Epidermal melanocyte (primary cell): ENCODE results near the gene DNAJC30.
A peak's percentile ranks its signal among the peaks of the same experiment; 100 is the strongest.

Source experiments
- DNase-seq: peaks from one replicate; pipeline ENCODE4 v3.0.0; 2011; ENCODE audit warnings: low spot score; ENCODE audit not compliant: insufficient read length

The DNAJC30 gene

DNA sequence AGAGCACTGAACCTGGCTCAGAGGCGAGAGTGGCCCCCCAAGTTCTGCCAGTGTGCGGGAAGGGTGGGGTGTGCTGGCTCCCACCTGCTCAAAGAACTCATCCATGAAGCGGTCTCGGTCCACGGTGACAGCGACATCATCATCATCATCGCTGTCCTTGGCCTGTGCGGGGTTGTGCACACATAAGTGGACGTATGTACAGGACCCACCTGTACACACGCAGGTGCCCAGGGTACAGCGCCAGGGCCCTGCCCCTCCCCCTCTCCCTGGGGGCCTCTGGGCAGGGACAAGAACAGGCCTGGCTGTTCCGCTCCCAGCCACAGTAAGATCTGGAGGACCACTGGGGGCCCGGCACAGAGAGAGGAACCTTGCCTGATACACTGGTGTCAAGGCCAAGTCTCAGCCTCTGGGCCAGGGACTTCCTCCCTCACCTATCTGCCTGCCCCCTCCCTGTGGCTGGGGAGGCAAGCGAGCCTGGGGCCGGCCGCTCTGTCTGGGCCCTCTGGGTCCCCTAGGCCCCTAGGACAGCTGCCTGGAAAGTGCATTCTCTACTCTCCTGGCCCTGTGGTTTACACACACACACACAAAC lies 25.8 kb upstream of the DNAJC30 start:
- no peak for DNase-seq

DNA sequence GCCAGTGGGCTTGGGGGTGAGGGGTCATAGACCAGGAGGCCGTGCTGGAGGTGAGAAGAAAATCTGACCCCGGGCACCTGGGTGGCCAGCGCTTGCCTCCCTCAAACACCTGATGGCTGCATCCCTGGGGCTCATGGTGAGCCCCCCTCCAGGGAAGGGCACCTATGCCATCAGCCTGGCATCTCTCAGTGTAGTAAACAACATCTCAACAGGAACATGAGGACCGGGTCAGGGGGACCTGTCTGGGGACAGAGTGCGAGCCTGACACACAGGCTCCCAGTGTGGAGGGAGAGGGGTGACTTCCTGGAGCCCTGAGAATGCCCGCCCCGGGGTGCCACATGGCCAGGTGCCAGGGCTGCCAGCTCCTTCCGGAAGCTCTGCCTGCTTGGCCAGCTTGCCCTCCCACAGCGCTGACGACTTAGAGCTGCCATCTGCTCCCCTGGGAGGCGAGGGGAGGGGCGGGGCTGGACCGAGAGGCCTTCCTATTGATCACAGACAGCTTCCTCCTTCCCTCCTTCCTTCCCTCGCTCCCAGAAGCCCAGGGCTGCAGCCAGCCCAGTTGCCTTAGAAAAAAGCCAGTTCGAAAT lies 23.9 kb upstream of the DNAJC30 start:
- DNase-seq, result peak; percentile 40

GRCh38 chr7:73706126-73707044 lies 23.1 kb upstream of the DNAJC30 start:
- DNase-seq, result peak; percentile 17

- no peak for DNase-seq
Observed at GRCh38 chr7:73705551-73705920, 22.3 kb upstream of the DNAJC30 start.

DNA sequence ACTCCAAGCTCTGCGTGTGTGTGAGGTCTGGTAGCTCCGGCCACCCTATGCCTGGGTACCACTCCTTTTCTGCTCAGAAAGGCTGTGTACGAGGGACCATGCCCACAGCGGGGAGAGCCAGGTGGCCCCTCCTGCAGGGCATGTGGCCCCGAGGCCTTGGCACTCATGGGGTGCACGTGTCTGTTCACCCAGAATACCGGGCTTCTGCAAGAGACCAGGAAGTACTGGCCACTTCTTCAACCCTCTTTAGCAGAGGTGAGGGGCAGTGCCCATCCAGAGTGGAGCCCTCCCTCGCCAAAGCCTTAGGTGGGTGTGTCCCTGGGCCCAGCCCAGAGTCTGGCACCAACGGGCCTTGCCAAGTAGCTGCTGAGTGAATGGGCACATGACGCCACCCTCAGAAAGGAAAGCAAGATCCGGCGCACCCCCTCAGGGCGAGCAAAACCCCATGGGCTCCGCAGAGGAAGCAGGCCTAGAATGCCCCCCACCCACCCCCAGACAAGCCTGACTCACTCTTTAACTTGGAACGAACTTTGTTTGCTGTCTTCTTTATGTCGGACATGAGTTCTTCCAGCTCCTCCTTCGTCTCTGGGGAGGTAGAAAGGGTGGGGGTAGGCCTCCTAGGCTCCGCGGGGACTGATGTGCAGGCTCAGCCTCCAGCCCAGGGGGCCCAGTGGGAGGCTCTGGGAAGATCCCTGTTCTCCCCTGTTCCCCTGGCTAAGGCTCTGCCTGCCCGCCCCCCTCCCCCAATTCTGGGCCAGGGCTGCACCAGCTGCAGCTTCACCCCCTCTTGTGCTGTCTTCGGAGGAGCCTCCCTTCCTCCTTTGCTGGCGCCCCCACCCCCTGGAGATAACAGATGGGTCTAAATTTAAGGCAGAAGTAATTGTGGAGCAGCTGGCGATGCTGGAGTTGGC lies 21.6 kb upstream of the DNAJC30 start:
- peak; percentile 17 for DNase-seq

DNA sequence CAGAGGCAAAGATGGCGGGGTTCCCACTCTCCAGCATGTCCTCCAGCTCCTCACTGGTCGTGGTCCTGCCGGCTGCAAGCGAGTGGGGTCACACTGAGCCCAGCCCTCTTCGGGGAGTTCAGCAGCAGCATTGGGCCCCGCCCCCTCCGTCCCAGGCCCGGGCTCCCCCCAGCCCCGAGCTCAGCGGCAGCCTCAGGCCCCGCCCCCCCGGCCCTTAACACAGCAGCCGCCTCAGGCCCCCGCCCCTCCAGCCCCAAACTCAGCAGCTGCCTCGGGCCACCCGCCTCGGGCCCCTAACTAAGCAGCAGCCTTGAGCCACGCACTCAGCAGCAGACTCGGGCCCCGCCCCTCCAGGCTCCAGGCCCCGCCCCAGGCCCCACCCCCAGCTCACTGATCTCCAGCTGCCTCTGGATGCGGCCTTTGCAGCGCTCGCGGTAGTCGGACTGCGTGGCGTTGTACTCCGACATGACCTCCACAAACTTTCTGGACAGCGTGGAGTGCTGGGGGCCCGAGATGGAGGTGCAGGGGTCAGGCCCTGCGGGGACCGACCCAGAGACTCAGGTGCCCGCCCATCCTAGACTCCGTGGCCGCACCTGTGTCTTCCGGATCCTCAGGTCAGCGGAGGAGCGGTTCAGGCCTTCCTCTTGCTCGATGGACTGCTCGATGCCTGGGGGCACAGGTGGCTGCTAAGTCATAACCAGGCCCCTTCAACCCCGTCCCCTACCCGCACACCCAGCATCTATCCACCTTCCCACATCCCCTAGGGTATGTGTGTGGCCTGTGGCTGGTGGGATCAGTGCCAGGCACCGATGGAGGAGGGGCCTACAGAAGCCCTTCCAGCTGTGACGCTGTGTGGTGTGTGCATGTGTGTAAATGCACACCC lies 20.7 kb upstream of the DNAJC30 start:
- peak; percentile 25 for DNase-seq

DNA sequence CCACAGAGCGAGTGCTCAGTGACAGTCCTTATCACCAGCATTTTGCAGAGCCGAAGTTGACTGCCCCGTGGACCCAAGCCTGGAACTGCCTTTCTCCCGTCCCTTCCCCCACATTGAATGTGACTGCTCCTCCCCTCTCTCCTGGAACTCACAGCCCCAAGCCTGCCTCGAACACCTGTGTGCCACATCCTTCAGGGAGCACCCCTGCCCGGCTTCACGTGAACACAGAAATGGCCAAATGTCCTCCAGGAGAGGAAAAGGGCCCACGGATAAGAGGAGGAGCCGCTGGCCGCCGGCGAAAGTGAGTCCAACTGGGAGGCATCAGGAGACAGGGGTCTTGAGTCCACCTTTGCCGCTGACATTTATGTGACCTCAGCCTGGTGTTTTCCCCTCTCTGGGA lies 20.0 kb upstream of the DNAJC30 start:
- DNase-seq, result no peak

DNA sequence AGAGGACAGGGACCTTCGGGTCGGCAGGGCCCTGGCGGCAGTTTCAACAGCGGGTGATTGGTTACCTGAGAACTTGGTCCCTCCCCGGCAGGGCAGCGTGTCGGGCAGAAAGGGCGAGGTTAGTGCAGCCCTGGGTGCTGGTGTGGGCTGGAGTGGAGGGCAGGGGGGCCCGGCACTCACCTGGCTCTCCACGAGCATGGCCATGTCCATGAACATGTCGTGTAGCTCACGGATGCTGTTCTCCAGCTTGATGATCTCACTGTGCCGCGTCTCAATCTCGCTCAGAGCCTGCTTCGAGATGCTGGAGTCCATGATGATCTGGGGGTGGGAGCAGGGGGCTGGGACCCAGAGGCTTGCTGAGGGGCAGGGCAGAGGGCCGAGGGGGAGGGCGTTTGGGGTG lies 19.4 kb upstream of the DNAJC30 start:
- DNase-seq, result no peak

GRCh38 chr7:73702226-73702625 lies 19.0 kb upstream of the DNAJC30 start:
- DNase-seq, result no peak

GRCh38 chr7:73701357-73701995 lies 18.2 kb upstream of the DNAJC30 start:
- peak; percentile 70 for DNase-seq

DNA sequence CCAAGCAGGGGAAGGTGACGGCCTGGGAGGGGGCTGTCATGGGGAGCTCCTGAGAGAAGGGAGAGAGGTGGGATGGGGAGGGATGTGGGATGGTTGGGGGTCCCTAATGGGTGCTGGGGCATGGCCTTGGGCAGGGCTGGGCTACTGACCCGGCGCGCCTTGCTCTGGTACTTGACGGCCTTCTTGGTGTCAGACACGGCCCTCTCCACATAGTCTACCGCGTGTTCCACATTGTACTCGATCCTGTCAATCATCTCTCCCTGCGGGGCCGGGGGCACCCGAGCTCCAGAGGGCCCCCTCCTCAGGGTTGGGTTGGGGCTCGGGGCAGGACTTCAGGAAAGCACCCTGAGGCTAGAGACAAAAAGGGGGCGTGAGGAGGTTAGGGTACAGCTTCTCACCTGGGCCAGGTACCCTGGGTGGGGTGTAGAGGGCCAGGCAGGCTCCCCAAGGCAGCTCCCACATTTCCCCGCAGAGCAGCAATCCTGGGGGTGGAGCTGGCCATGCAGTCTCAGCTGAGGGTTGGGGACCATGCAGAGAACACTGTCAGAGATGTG lies 17.4 kb upstream of the DNAJC30 start:
- peak; percentile 12 for DNase-seq

DNA sequence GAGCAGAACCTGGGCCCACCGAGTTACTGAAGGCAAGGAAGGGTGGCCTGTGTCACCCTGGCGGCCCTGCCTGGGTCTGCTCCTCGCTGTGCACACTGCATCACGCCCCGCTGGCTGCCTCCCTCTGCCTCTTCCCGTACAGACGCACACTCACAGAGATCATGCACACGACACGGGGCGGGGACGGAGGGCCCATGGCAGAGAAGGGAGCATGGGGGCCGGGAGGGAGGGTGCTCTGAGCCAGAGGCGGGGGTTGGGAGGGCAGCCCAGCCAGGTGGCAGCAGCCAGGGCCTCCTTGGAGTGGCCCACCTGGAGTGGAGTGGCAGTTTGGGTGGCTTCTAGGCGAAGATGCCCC lies 16.8 kb upstream of the DNAJC30 start:
- no peak for DNase-seq

DNA sequence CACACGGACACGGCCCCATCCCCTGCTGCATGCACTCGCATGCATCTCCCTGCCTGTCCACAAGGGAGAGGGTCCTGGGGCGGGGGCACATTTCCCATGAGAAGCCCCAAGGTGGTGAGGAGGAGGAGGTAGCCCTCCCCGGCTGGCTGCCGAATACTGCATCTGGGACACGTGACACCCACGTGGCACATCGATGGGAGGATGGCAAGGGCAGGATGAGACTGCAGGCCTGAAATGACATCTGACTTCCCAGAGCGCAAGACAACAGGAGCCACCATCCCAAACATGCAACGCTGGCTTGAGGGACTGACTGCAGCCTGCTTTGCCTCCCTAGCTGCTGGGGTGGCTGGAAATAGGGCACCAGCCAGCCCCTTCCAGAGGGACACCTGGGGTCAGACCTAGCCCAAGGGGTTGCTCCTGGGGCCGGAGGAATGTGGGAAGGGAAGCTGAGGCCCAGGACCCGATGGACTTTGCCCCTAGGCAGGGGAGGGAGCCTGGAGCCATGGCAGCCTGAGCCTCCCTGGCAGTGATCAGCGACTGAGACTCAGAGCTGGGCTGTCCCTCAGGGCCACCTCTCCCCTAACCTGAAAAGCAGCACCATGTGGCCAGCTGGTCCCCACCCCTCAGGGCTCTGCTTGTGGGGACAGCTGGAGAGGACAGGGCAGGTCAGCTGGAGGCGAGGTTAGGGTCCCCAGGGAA lies 16.3 kb upstream of the DNAJC30 start:
- DNase-seq, result no peak

DNA sequence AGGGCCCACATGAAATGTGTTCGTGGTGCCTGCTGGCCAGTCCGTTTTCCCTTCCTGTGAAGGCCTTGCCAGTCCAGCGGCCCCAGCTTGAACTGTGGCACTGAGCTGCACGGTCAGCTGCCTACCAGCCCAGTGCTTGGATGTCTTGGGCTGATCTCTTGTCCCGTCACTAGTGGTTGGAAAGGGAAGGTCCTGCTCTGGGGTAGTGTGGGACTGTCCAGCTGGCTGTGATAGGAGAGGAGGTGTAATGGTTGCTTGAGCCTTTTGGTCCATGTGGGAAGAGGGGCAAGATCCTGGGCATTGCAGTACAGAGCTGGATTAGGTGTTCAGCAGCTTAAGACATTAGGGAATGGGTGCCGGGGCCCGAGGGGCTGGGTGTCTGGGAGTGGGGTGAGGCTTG lies 15.2 kb upstream of the DNAJC30 start:
- DNase-seq, result no peak

GRCh38 chr7:73696372-73696771 lies 13.1 kb upstream of the DNAJC30 start:
- peak; percentile 9 for DNase-seq

DNA sequence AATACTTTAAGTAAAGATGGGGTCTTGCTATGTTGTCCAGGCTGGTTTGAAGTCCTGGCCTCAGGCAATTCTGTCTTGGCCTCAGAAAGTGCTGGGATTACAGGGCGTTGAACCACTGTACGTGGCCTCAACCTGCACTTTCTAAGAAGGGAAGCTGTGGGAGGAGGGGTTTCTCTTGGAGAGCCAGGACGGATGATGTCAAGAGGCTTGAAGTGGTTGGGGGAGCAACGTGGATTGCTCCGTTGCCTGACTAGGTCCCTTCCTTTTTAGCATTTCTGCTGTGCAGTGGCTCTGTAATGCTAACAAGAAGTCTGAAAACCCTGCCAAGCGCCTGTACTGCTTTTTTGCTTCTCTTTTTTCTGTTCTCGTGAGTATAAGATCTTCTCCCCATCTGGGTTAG lies 7.4 kb upstream of the DNAJC30 start:
- peak; percentile 7 for DNase-seq

DNA sequence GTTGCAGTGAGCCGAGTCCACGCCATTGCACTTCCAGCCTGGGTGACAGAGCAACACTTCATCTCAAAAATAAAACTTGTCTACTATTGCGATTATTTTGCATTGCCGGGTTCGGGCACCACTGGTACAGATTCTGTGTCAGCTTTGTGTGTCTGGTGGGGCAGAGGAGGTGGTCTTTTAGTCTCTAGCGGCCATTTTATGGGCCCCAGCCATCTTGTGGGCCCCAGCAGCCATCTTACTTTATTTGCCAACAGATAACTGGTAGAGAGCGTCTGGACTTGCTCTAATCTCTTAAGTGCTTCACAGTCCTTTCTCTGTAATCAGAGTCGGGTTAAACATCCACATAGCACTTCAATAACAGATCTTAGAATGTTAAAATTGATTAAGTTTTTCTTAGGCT lies 5.0 kb upstream of the DNAJC30 start:
- DNase-seq, result no peak

DNA sequence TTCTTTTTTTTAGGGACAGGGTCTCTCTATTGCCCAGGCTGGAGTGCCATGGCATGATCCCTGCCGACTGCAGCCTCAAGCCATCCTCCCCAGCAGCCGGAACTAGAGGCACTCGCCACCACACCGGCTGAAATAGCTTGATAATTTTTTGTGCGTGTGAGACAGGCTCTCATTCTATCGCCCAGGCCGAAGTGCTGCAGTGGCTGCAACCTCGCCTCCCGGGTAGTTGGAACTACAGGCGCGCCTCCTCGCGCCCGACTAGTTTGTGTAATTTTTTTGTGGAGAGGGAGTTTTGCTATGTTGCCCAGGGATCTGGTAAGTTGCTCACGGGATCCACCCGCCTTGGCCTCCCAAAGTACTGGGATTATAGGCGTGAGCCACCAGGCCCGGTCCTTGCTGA lies 2.1 kb upstream of the DNAJC30 start:
- no peak for DNase-seq
